Naive thymus-derived CD4-positive, alpha-beta T cell (primary cell): Measurements from ENCODE around the gene SFXN5. TPM values are rescaled to one million over a fixed set of nuclear protein-coding genes. Genes with fewer than 3 reads are reported as not detected.

ENCODE experiments used
- ATAC-seq: fragments of 150-1000 bp; cut with Tn5 transposase; 2 replicates; pipeline ENCODE4 v1.10.0; 2021; ENCODE audit warnings: mild to moderate bottlenecking, moderate library complexity
- CTCF ChIA-PET: fragments of 350-600 bp; sonication (Branson Sonifier 250); formaldehyde crosslinking; loops from one replicate; lab custom pipeline; 2021; ENCODE audit warnings: antibody characterized with exemption; lab: Charles Lee
- POLR2A ChIA-PET: fragments of 350-600 bp; sonication (Branson Sonifier 250); formaldehyde crosslinking; loops from one replicate; lab custom pipeline; 2021; ENCODE audit warnings: antibody characterized with exemption, inconsistent platforms; lab: Charles Lee
- DNase-seq, 9 donors: peaks; one replicate each; pipeline versions ENCODE4 v3.0.0 to v3.0.0-alpha.2; 2020 to 2022; ENCODE audit warnings: mixed read lengths in 1 of 9
- H3K27ac ChIP-seq: one replicate; pipeline ENCODE4 v1.7.0; 2013; ENCODE audit warnings: mild to moderate bottlenecking, low read depth, low read length, moderate library complexity
- H3K27me3 ChIP-seq, 2 donors: one replicate each; pipeline ENCODE4 v1.7.0; 2013; ENCODE audit warnings: low read length in 2 of 2, mild to moderate bottlenecking in 2 of 2, moderate library complexity in 2 of 2; ENCODE audit not compliant: control insufficient read depth in 2 of 2, insufficient read depth in 2 of 2
- H3K36me3 ChIP-seq, 3 experiments: 1 replicate in 2 of 3; 2 replicates in 1 of 3; pipeline ENCODE4 v1.7.0; 2013; ENCODE audit warnings: low read length in 3 of 3, mild to moderate bottlenecking in 3 of 3, moderate library complexity in 1 of 3; ENCODE audit not compliant: insufficient read depth in 3 of 3, control insufficient read depth in 2 of 3
- H3K4me1 ChIP-seq, 2 donors: one replicate each; pipeline ENCODE4 v1.7.0; 2013; ENCODE audit warnings: low read length in 2 of 2, mild to moderate bottlenecking in 2 of 2, moderate library complexity in 1 of 2; ENCODE audit not compliant: control insufficient read depth in 2 of 2, insufficient read depth in 2 of 2
- H3K4me3 ChIP-seq: 2 replicates; pipeline ENCODE4 v1.7.0; 2013; ENCODE audit warnings: mild to moderate bottlenecking, low read length
- H3K9me3 ChIP-seq, 3 experiments: 1 replicate in 2 of 3; 2 replicates in 1 of 3; pipeline ENCODE4 v1.7.0; 2013; ENCODE audit warnings: low read length in 3 of 3; ENCODE audit not compliant: control insufficient read depth in 2 of 3
- H3K27ac Mint-ChIP-seq, 9 donors: one replicate each; pipeline ENCODE4 v1.8.0; 2020 to 2022; ENCODE audit warnings: mixed read lengths in 9 of 9, mild to moderate bottlenecking in 8 of 9, moderate library complexity in 5 of 9, inconsistent platforms in 2 of 9
- H3K27me3 Mint-ChIP-seq, 5 donors: one replicate each; pipeline ENCODE4 v1.8.0; 2021 to 2022; ENCODE audit warnings: mixed read lengths in 5 of 5, mild to moderate bottlenecking in 1 of 5
- H3K36me3 Mint-ChIP-seq, 5 donors: one replicate each; pipeline ENCODE4 v1.8.0; 2020 to 2022; ENCODE audit warnings: mixed read lengths in 5 of 5, mild to moderate bottlenecking in 3 of 5, inconsistent platforms in 1 of 5
- H3K4me1 Mint-ChIP-seq, 7 donors: one replicate each; pipeline ENCODE4 v1.8.0; 2020 to 2022; ENCODE audit warnings: mixed read lengths in 7 of 7, mild to moderate bottlenecking in 3 of 7, inconsistent platforms in 1 of 7
- H3K4me3 Mint-ChIP-seq, 10 donors: one replicate each; pipeline ENCODE4 v1.8.0; 2020 to 2022; ENCODE audit warnings: mild to moderate bottlenecking in 10 of 10, mixed read lengths in 10 of 10, moderate library complexity in 6 of 10, inconsistent platforms in 2 of 10
- H3K9me3 Mint-ChIP-seq, 11 donors: one replicate each; pipeline ENCODE4 v1.8.0; 2020 to 2022; ENCODE audit warnings: mixed read lengths in 11 of 11, mild to moderate bottlenecking in 4 of 11, inconsistent platforms in 1 of 11, moderate library complexity in 1 of 11
- intact Hi-C, 2 donors: fragments of 100-400 bp; cut with micrococcal nuclease; formaldehyde crosslinking; loops; one replicate each; pipeline ENCODE4 v1.15.1; 2023
- polyA plus RNA-seq, 2 donors: library from polyadenylated mRNA; unstranded; fragments of 300-500 nt; fragmentation: Illumina TruSeq; gene quantifications; one replicate each; pipeline ENCODE4 v1.2.3, GENCODE V29; 2021
- total RNA-seq, 6 experiments: library from RNA in 5 of 6; stranded (reverse) in 5 of 6; gene quantifications; 1 replicate in 5 of 6; 2 replicates in 1 of 6; pipeline ENCODE4 v1.2.3 and lab custom pipeline; 2021 to 2026

The SFXN5 gene
- total and polyA plus RNA-seq, 7 experiments from 2014 or later: 2.2 to 17.4 (median 9.1) TPM

DNA sequence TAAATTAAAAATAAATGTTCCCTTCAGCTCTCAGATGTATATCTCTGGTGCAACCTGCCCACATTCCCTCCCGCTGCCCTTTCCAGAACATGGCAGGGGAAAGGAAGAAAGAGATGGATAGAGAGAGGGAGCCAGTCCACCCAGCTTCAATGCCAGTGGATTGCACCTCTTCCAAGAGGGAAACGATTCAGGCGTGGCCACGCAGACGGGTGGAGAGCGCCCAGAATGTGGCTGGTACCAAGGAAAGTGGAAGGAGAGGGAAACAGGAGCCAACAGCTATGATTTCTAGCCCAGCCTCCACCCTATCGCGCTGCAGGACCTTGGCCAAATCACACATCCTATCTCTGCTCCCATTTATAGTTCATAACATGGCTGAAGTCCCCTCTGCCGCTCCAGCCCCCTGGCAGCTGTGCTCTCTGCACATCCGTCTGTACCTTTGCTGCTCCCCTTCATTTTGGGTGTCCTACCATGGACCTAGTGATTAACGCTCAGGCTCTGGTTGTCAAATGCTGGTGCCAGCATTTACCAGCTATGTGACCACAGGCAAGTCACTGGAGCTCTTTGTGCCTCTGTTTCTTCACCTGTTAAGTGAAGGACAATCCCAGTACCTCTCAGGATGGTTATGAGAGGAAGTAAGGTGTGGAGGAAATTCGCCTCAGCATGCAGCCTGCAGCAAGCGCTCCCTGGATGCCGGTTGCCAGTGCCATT is 66.5 kb downstream of the SFXN5 start:
- Mint-ChIP-seq H3K27me3 (peaks cover 0 to 5% (median 0%) of the 10 kb centered on the region in 5 donors), H3K4me3 (no peak overlapping the region), H3K36me3 (peaks cover 0 to 13% (median 0%) of the 10 kb centered on the region in 5 donors), H3K27ac (no peak overlapping the region), H3K9me3 (no peaks in the 10 kb centered on the region), H3K4me1 (peaks cover 0 to 3% (median 0%) of the 10 kb centered on the region in 7 donors)
- no peak for ATAC-seq
- no peak overlapping the region for H3K4me3 ChIP-seq
- no peaks in the 10 kb centered on the region for H3K36me3 ChIP-seq
- ChIA-PET POLR2A (no interaction called here), CTCF (interaction anchor here (0.6 to 1.4 kb wide), 2 partner anchors 8 to 12 kb away, joined by 4 read pairs; no protein-coding TSS in a partner anchor)
- H3K9me3 ChIP-seq: no peaks in the 10 kb centered on the region
- no peaks in the 10 kb centered on the region for H3K4me1 ChIP-seq
- intact Hi-C loops: no loop called here
- H3K27ac ChIP-seq: no peak overlapping the region
- no peaks in the 10 kb centered on the region for H3K27me3 ChIP-seq
- DNase-seq: no peak

- POLR2A ChIA-PET: no interaction called here
- no peaks in the 10 kb centered on the region for H3K9me3 Mint-ChIP-seq
- Histone ChIP-seq H3K27ac (no peak overlapping the region), H3K27me3 (no peaks in the 10 kb centered on the region), H3K9me3 (no peaks in the 10 kb centered on the region), H3K4me3 (no peak overlapping the region), H3K36me3 (no peaks in the 10 kb centered on the region), H3K4me1 (no peaks in the 10 kb centered on the region)
- H3K36me3 Mint-ChIP-seq: peaks cover 0 to 8% (median 0%) of the 10 kb centered on the region in 5 donors
- CTCF ChIA-PET: no interaction called here
- ATAC-seq (no peak), DNase-seq (peak in 1 of 9 donors; percentile 9)
- no peak overlapping the region for H3K4me3 Mint-ChIP-seq
- H3K27me3 Mint-ChIP-seq: peaks cover 0 to 5% (median 0%) of the 10 kb centered on the region in 5 donors
- peak overlapping the region in 1 of 9 donors; percentile 41 for H3K27ac Mint-ChIP-seq
- H3K4me1 Mint-ChIP-seq: peaks cover 0 to 3% (median 0%) of the 10 kb centered on the region in 7 donors
- intact Hi-C loops: no loop called here
Observed at GRCh38 chr2:73004466-73004865, 67.0 kb downstream of the SFXN5 start.

GRCh38 chr2:73003027-73003426 is 68.5 kb downstream of the SFXN5 start:
- no peak overlapping the region for H3K27ac Mint-ChIP-seq
- ChIA-PET CTCF (no interaction called here), POLR2A (no interaction called here)
- intact Hi-C loops: no loop called here
- H3K36me3 ChIP-seq: no peaks in the 10 kb centered on the region
- H3K9me3 ChIP-seq: no peaks in the 10 kb centered on the region
- H3K4me1 Mint-ChIP-seq: peaks cover 0 to 3% (median 0%) of the 10 kb centered on the region in 7 donors
- ATAC-seq (no peak), DNase-seq (no peak)
- peaks cover 0 to 5% (median 0%) of the 10 kb centered on the region in 5 donors for H3K27me3 Mint-ChIP-seq
- H3K4me3 Mint-ChIP-seq: no peak overlapping the region
- no peak overlapping the region for H3K27ac ChIP-seq
- no peak overlapping the region for H3K4me3 ChIP-seq
- H3K9me3 Mint-ChIP-seq: no peaks in the 10 kb centered on the region
- H3K27me3 ChIP-seq: no peaks in the 10 kb centered on the region
- H3K4me1 ChIP-seq: no peaks in the 10 kb centered on the region
- peaks cover 0 to 4% (median 0%) of the 10 kb centered on the region in 5 donors for H3K36me3 Mint-ChIP-seq

- ATAC-seq: peak; percentile 10
- Mint-ChIP-seq H3K4me3 (no peak overlapping the region), H3K4me1 (no peaks in the 10 kb centered on the region), H3K36me3 (peaks cover 0 to under 1% (median 0%) of the 10 kb centered on the region in 5 donors), H3K27me3 (no peaks in the 10 kb centered on the region), H3K9me3 (no peaks in the 10 kb centered on the region), H3K27ac (no peak overlapping the region)
- no peaks in the 10 kb centered on the region for H3K36me3 ChIP-seq
- no peaks in the 10 kb centered on the region for H3K4me1 ChIP-seq
- H3K27ac ChIP-seq: no peak overlapping the region
- H3K27me3 ChIP-seq: no peaks in the 10 kb centered on the region
- intact Hi-C loops: no loop called here
- H3K9me3 ChIP-seq: no peaks in the 10 kb centered on the region
- CTCF ChIA-PET: interaction anchor here (0.6 kb wide), 1 partner anchor 9 kb away, joined by 4 read pairs; no protein-coding TSS in a partner anchor
- POLR2A ChIA-PET: no interaction called here
- peak in 1 of 9 donors; percentile 6 for DNase-seq
- no peak overlapping the region for H3K4me3 ChIP-seq
Observed at GRCh38 chr2:73000808-73001570, 70.5 kb downstream of the SFXN5 start.

- Mint-ChIP-seq H3K9me3 (no peaks in the 10 kb centered on the region), H3K36me3 (peaks cover 0 to 3% (median 0%) of the 10 kb centered on the region in 5 donors), H3K4me3 (no peak overlapping the region), H3K27me3 (no peaks in the 10 kb centered on the region), H3K4me1 (no peaks in the 10 kb centered on the region), H3K27ac (no peak overlapping the region)
- Histone ChIP-seq H3K4me1 (no peaks in the 10 kb centered on the region), H3K36me3 (no peaks in the 10 kb centered on the region), H3K27ac (no peak overlapping the region), H3K4me3 (no peak overlapping the region), H3K27me3 (no peaks in the 10 kb centered on the region), H3K9me3 (no peaks in the 10 kb centered on the region)
- DNase-seq: peak in 1 of 9 donors; percentile 10
- no peak for ATAC-seq
- CTCF ChIA-PET: interaction anchor here (0.5 to 0.7 kb wide), 3 partner anchors 8 to 1839 kb away, joined by 4 to 7 read pairs (median 4); no protein-coding TSS in a partner anchor
- POLR2A ChIA-PET: interaction anchor here (0.6 kb wide), 1 partner anchor 121 kb away, joined by 3 read pairs; no protein-coding TSS in a partner anchor
- intact Hi-C loops: no loop called here
Observed at GRCh38 chr2:72999729-73000725, 71.5 kb downstream of the SFXN5 start.

DNA sequence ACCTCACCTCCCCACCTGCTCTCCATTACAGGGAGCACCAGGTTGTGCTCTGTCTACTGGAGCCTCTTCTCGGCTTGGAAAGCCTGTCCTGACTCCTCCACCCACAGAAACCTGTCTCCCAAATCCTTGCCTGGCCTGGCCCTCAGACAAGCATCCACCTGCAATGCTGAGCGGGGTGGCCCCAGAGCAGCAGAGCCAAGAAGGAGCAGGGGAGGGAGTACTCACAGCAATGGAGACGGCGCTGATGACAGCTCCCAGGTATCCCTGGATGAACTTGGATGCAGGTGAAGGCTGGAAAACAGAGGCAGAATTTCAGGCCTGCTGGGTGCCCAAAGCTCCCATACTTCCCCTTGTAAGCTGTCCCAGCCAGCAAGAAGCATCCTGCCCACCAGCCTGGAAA is 72.8 kb downstream of the SFXN5 start:
- no peak overlapping the region for H3K27ac Mint-ChIP-seq
- H3K27ac ChIP-seq: no peak overlapping the region
- H3K4me1 Mint-ChIP-seq: no peaks in the 10 kb centered on the region
- H3K27me3 Mint-ChIP-seq: no peaks in the 10 kb centered on the region
- H3K4me3 Mint-ChIP-seq: no peak overlapping the region
- H3K4me3 ChIP-seq: no peak overlapping the region
- no peak for ATAC-seq
- H3K27me3 ChIP-seq: no peaks in the 10 kb centered on the region
- H3K9me3 ChIP-seq: no peaks in the 10 kb centered on the region
- peaks cover 0 to 3% (median 0%) of the 10 kb centered on the region in 5 donors for H3K36me3 Mint-ChIP-seq
- H3K4me1 ChIP-seq: no peaks in the 10 kb centered on the region
- intact Hi-C loops: no loop called here
- H3K9me3 Mint-ChIP-seq: no peaks in the 10 kb centered on the region
- peak in 1 of 9 donors; percentile 16 for DNase-seq
- H3K36me3 ChIP-seq: no peaks in the 10 kb centered on the region
- CTCF ChIA-PET: interaction anchor here (0.5 kb wide), 1 partner anchor 127 kb away, joined by 3 read pairs; no protein-coding TSS in a partner anchor
- POLR2A ChIA-PET: no interaction called here
